Adrenal gland (tissue), 5 donors: ENCODE data around the gene KDR.

Experiments
- CTCF ChIP-seq, 6 experiments: fragments of 450-650 bp in 4 of 6; fragments of 200-600 bp in 2 of 6; sonication (generic) in 1 of 6; IDR thresholded peaks; 1 replicate in 5 of 6; 2 replicates in 1 of 6; pipeline versions ENCODE4 v1.5.1 to v1.8.0; 2016 to 2021; ENCODE audit warnings: antibody characterized with exemption in 6 of 6, mild to moderate bottlenecking in 2 of 6, moderate library complexity in 1 of 6
- POLR2A ChIP-seq, 2 donors: fragments of 450-650 bp; IDR thresholded peaks; one replicate each; pipeline ENCODE4 v1.6.1; 2017; ENCODE audit warnings: antibody characterized with exemption in 2 of 2, mild to moderate bottlenecking in 2 of 2, moderate library complexity in 1 of 2
- donor health status: DM: no; HTN: no; CAD: no.

DNA sequence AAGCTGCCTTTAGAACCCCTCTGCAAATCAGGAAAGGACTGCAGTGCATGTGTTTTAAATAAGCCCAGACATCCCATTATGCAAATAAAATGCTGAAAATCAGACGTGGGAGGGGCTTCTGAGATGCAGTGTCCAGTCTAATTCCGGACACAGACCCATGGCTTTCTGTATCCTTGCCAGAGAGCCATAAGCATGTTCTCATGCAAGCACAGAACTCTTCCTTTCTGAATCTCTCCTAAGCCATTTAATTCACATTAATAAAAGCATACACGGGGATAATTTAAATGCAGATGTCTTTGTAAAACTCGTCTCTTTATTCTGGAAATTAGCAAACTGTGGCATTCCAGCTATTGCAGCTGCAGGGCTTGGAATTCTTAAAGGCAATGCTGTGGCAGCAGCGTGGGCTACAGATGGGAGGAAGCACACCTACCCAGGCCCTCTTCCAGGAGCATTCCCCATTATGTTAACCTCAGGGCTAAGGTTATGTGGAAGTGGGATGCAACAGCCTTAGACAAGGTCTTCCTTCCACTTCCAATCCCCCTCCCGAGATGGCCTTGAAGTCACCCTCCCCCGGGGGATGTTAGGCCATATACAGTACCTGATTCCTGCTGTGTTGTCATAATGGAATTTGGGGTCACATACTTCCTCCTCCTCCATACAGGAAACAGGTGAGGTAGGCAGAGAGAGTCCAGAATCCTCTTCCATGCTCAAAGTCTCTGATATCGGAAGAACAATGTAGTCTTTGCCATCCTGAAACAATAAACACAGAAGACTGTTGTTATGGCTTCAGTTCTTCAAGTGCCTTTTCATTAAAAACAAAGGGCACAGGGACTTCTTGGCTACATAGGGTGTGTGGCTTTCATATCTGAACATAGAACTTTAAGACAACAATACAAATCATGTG lies 38.1 kb downstream of the KDR start:
- no peak for TF ChIP-seq POLR2A (IDR thresholded peaks at IDR 0.05)
- TF ChIP-seq CTCF (IDR thresholded peaks at IDR 0.05) = no peak
